ENCODE data around the gene FANCE. TPM values are rescaled to one million over a fixed set of nuclear protein-coding genes. Genes with fewer than 3 reads are reported as not detected.

FANCE gene
- total RNA-seq, 4 donors from 2014 or later = 2.6 to 5.0 (median 3.8) TPM

- H3K4me3 ChIP-seq = no peak overlapping the region
- ATAC-seq = no peak
- no peaks in the 10 kb centered on the region for H3K9me3 ChIP-seq
- TF ChIP-seq POLR2AphosphoS5 (IDR thresholded peaks at IDR 0.05) (no peak), POLR2A (IDR thresholded peaks at IDR 0.05) (no peak), EP300 (IDR thresholded peaks at IDR 0.05) (no peak)
- TF ChIP-seq, protein P1, sequence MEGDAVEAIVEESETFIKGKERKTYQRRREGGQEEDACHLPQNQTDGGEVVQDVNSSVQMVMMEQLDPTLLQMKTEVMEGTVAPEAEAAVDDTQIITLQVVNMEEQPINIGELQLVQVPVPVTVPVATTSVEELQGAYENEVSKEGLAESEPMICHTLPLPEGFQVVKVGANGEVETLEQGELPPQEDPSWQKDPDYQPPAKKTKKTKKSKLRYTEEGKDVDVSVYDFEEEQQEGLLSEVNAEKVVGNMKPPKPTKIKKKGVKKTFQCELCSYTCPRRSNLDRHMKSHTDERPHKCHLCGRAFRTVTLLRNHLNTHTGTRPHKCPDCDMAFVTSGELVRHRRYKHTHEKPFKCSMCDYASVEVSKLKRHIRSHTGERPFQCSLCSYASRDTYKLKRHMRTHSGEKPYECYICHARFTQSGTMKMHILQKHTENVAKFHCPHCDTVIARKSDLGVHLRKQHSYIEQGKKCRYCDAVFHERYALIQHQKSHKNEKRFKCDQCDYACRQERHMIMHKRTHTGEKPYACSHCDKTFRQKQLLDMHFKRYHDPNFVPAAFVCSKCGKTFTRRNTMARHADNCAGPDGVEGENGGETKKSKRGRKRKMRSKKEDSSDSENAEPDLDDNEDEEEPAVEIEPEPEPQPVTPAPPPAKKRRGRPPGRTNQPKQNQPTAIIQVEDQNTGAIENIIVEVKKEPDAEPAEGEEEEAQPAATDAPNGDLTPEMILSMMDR (IDR thresholded peaks at IDR 0.05) = no peak
- H3K4me1 ChIP-seq = peaks cover 0 to 20% (median 3%) of the 10 kb centered on the region in 3 donors
- WGBS, 2 donors (ENCODE audit: low coverage in 1 of 2) = 79 to 94% methylated on average over 3 to 4 of the region's 4 CpGs
- H3K36me3 ChIP-seq = peaks cover 0 to 69% of the 10 kb centered on the region in 2 donors
- no peaks in the 10 kb centered on the region for H3K27me3 ChIP-seq
- H3K27ac ChIP-seq = no peak overlapping the region
These were observed 5.8 kb downstream of the FANCE start for GRCh38 chr6:35457907-35458306.

DNA sequence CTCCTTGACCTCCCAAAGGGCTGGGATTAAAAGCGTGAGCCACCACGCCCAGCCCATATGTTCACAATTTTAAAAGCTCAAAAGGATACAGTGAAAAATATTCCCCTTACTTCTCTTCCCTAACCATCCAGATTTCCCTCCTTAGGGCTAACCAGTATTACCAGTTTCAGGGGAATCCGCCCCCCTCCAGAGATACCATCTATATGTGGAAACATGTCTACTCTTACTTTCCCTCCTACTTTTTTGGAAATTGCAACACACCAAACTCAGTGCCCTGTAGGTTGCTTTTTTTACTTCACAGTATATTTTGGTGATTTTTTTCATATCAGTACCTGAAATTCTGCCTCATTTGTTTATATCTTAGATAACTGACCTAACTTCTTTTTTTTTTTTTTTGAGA, 9.1 kb downstream of the FANCE start:
- Histone ChIP-seq H3K4me1 (no peaks in the 10 kb centered on the region), H3K4me3 (no peak overlapping the region), H3K36me3 (peaks cover 0 to 66% of the 10 kb centered on the region in 2 donors), H3K9me3 (no peaks in the 10 kb centered on the region), H3K27me3 (no peaks in the 10 kb centered on the region), H3K27ac (no peak overlapping the region)
- no peak for ATAC-seq
- no peak for TF ChIP-seq POLR2AphosphoS5 (IDR thresholded peaks at IDR 0.05)
- no peak for TF ChIP-seq POLR2A (IDR thresholded peaks at IDR 0.05)
- TF ChIP-seq, protein P1 (IDR thresholded peaks at IDR 0.05) = no peak
- TF ChIP-seq EP300 (IDR thresholded peaks at IDR 0.05) = no peak
- WGBS, 2 donors (ENCODE audit: low coverage in 1 of 2) = 72 to 88% methylated on average over 3 of the region's 3 CpGs

GRCh38 chr6:35463292-35463691, 11.2 kb downstream of the FANCE start:
- Histone ChIP-seq H3K4me3 (no peak overlapping the region), H3K27me3 (no peaks in the 10 kb centered on the region), H3K27ac (no peak overlapping the region), H3K36me3 (peaks cover 0 to 52% of the 10 kb centered on the region in 2 donors), H3K4me1 (peaks cover 0 to 7% (median 5%) of the 10 kb centered on the region in 3 donors), H3K9me3 (no peaks in the 10 kb centered on the region)
- ATAC-seq = no peak
- 80 to 83% methylated on average over 4 of the region's 4 CpGs for WGBS, 2 donors (ENCODE audit: low coverage in 1 of 2)
- TF ChIP-seq EP300 (IDR thresholded peaks at IDR 0.05) (no peak), POLR2A (IDR thresholded peaks at IDR 0.05) (no peak), POLR2AphosphoS5 (IDR thresholded peaks at IDR 0.05) (no peak)
- TF ChIP-seq, protein P1 (IDR thresholded peaks at IDR 0.05) = no peak

GRCh38 chr6:35465646-35466045, 13.5 kb downstream of the FANCE start:
- Histone ChIP-seq H3K27ac (no peak overlapping the region), H3K4me3 (no peak overlapping the region), H3K36me3 (peaks cover 0 to 40% of the 10 kb centered on the region in 2 donors), H3K4me1 (peaks cover 0 to 31% (median 5%) of the 10 kb centered on the region in 3 donors), H3K9me3 (no peaks in the 10 kb centered on the region), H3K27me3 (no peaks in the 10 kb centered on the region)
- ATAC-seq = no peak
- no peak for TF ChIP-seq POLR2A (IDR thresholded peaks at IDR 0.05)
- no peak for TF ChIP-seq POLR2AphosphoS5 (IDR thresholded peaks at IDR 0.05)
- TF ChIP-seq EP300 (IDR thresholded peaks at IDR 0.05) = no peak
- TF ChIP-seq, protein P1 (IDR thresholded peaks at IDR 0.05) = no peak
- WGBS, 2 donors (ENCODE audit: low coverage in 1 of 2) = 91 to 100% methylated on average over 1 of the region's 1 CpG

DNA sequence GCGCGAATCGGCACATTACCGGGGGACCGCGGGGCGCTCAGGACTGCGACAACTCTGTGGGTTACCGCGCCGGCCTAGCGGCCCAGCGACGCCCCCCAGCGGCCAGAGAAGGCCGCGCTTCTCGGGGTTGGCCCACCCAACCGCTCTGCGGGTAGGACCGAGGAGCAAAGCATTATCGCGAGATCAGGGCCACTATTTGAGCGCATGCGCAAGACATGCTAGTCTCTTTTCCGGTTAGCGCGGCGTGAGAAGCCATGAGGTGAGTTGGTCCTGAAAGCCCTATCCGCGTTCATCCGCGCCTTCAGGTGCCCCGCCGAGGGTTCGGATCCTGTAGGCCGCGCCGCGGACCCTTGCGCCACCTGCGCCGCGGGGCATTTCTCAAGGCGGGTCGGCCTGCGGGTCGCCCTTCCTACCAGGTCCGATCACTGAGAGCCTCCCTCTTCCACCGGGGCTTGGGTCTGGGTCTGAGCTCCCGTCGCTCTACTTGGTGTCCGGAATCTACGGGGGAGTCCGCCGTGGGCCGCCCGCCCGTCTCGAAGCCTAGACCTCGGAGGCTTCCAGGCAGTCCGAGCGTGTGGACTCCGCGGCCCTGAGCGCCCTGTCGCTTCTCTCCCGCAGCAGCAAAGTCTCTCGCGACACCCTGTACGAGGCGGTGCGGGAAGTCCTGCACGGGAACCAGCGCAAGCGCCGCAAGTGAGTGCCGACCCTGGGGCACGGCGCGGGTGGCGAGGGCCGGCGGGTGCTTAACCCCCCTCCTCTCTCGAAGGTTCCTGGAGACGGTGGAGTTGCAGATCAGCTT, 16.2 kb downstream of the FANCE start, which contains the start of gene RPL10A:
Gene RPL10A (plus strand): TSS at position 221 of the 799 bp plus-strand sequence. CDS start 34 bp downstream, at position 255.
- Histone ChIP-seq H3K9me3 (no peaks in the 10 kb centered on the region), H3K4me1 (peaks cover 0 to 58% (median 5%) of the 10 kb centered on the region in 3 donors), H3K27me3 (no peaks in the 10 kb centered on the region), H3K36me3 (peaks cover 0 to 46% of the 10 kb centered on the region in 2 donors), H3K27ac (peak within 1 kb of the TSS; percentile 66 to 94 (median 88)), H3K4me3 (peak within 1 kb of the TSS; percentile 49 to 73)
- ATAC-seq = peak; percentile 93
- TF ChIP-seq EP300 (IDR thresholded peaks at IDR 0.05) = no peak
- TF ChIP-seq POLR2A (IDR thresholded peaks at IDR 0.05) = peak; percentile 93
- peak; percentile 99 for TF ChIP-seq POLR2AphosphoS5 (IDR thresholded peaks at IDR 0.05)
- TF ChIP-seq, protein P1 (IDR thresholded peaks at IDR 0.05) = peak in 3 of 4 experiments; percentile 97 to 99 (median 98)
- 0% methylated on average over 2 to 4 of the region's 86 CpGs for WGBS, 2 donors (ENCODE audit: low coverage in 1 of 2)

Measured in gastroesophageal sphincter (tissue), 4 donors.